Nephron (organoid): ENCODE measurements around the gene FAM221A.

Experiments
- H3K27ac Mint-ChIP-seq, 3 experiments: 2 replicates each; pipeline ENCODE4 v1.8.0; 2020; ENCODE audit warnings: mixed read lengths in 3 of 3, mild to moderate bottlenecking in 2 of 3, moderate library complexity in 1 of 3
- H3K27me3 Mint-ChIP-seq: 2 replicates; pipeline ENCODE4 v1.8.0; 2021; ENCODE audit warnings: low read depth, mild to moderate bottlenecking, moderate library complexity, mixed read lengths
- H3K36me3 Mint-ChIP-seq: 2 replicates; pipeline ENCODE4 v1.8.0; 2020; ENCODE audit warnings: low read depth, mixed read lengths
- H3K4me1 Mint-ChIP-seq: 2 replicates; pipeline ENCODE4 v1.8.0; 2020; ENCODE audit warnings: mixed read lengths
- H3K4me3 Mint-ChIP-seq, 3 experiments: 2 replicates each; pipeline ENCODE4 v1.8.0; 2020; ENCODE audit warnings: mild to moderate bottlenecking in 3 of 3, mixed read lengths in 3 of 3, moderate library complexity in 2 of 3
- H3K9me3 Mint-ChIP-seq: 2 replicates; pipeline ENCODE4 v1.8.0; 2020; ENCODE audit warnings: mixed read lengths
- CTCF ChIP-seq, 3 experiments: fragments of 200-600 bp; sonication (generic); IDR thresholded peaks; one replicate each; pipeline ENCODE4 v1.5.0; 2021; ENCODE audit warnings: antibody characterized with exemption in 3 of 3; ENCODE audit not compliant: unreplicated experiment in 3 of 3

Gene FAM221A

GRCh38 chr7:23679898-23680413 is at the start of gene FAM221A:
TSS of gene FAM221A (plus strand) at chr7:23680199. CDS start at chr7:23680219, 20 bp downstream.
- TF ChIP-seq CTCF (IDR thresholded peaks at IDR 0.05; ENCODE audit: unreplicated experiment in 3 of 3) = peak; percentile 65 to 79 (median 71)
- no peaks in the 10 kb centered on the region for H3K36me3 Mint-ChIP-seq
- no peaks in the 10 kb centered on the region for H3K9me3 Mint-ChIP-seq
- peak within 1 kb of the TSS; percentile 70 to 90 (median 78) for H3K27ac Mint-ChIP-seq
- peaks cover 5% of the 10 kb centered on the region for H3K27me3 Mint-ChIP-seq
- peak within 1 kb of the TSS; percentile 91 to 93 (median 92) for H3K4me3 Mint-ChIP-seq
- H3K4me1 Mint-ChIP-seq = no peaks in the 10 kb centered on the region

GRCh38 chr7:23633417-23633816 is 46.6 kb upstream of the FAM221A start:
- Mint-ChIP-seq H3K4me3 (no peak overlapping the region), H3K9me3 (peaks cover 4% of the 10 kb centered on the region), H3K4me1 (no peaks in the 10 kb centered on the region), H3K27ac (no peak overlapping the region), H3K36me3 (peaks cover 27% of the 10 kb centered on the region), H3K27me3 (no peaks in the 10 kb centered on the region)
- no peak for TF ChIP-seq CTCF (IDR thresholded peaks at IDR 0.05; ENCODE audit: unreplicated experiment in 3 of 3)

- H3K27ac Mint-ChIP-seq = no peak overlapping the region
- no peak overlapping the region for H3K4me3 Mint-ChIP-seq
- H3K27me3 Mint-ChIP-seq = no peaks in the 10 kb centered on the region
- peaks cover 12% of the 10 kb centered on the region for H3K36me3 Mint-ChIP-seq
- TF ChIP-seq CTCF (IDR thresholded peaks at IDR 0.05; ENCODE audit: unreplicated experiment in 3 of 3) = no peak
- H3K9me3 Mint-ChIP-seq = no peaks in the 10 kb centered on the region
- H3K4me1 Mint-ChIP-seq = no peaks in the 10 kb centered on the region
Observed at GRCh38 chr7:23645822-23646221, 34.2 kb upstream of the FAM221A start.

- no peak overlapping the region for H3K4me3 Mint-ChIP-seq
- H3K36me3 Mint-ChIP-seq = peaks cover 5% of the 10 kb centered on the region
- no peaks in the 10 kb centered on the region for H3K27me3 Mint-ChIP-seq
- H3K4me1 Mint-ChIP-seq = no peaks in the 10 kb centered on the region
- H3K27ac Mint-ChIP-seq = no peak overlapping the region
- H3K9me3 Mint-ChIP-seq = peaks cover 17% of the 10 kb centered on the region
- TF ChIP-seq CTCF (IDR thresholded peaks at IDR 0.05; ENCODE audit: unreplicated experiment in 3 of 3) = no peak
Observed at GRCh38 chr7:23653942-23654341, 26.1 kb upstream of the FAM221A start.

GRCh38 chr7:23654508-23654907 is 25.5 kb upstream of the FAM221A start:
- no peak overlapping the region for H3K4me3 Mint-ChIP-seq
- H3K27ac Mint-ChIP-seq = no peak overlapping the region
- H3K27me3 Mint-ChIP-seq = no peaks in the 10 kb centered on the region

More at GRCh38 chr7:23654508-23654907, 25.5 kb upstream of the FAM221A start:
- H3K36me3 Mint-ChIP-seq = peaks cover 5% of the 10 kb centered on the region
- TF ChIP-seq CTCF (IDR thresholded peaks at IDR 0.05; ENCODE audit: unreplicated experiment in 3 of 3) = peak; percentile 12 to 35 (median 23)
- H3K9me3 Mint-ChIP-seq = peaks cover 20% of the 10 kb centered on the region
- H3K4me1 Mint-ChIP-seq = no peaks in the 10 kb centered on the region
